ENCODE results near the gene STK32A.
A peak's percentile ranks its signal among the peaks of the same experiment; 100 is the strongest.

Gene STK32A

DNA sequence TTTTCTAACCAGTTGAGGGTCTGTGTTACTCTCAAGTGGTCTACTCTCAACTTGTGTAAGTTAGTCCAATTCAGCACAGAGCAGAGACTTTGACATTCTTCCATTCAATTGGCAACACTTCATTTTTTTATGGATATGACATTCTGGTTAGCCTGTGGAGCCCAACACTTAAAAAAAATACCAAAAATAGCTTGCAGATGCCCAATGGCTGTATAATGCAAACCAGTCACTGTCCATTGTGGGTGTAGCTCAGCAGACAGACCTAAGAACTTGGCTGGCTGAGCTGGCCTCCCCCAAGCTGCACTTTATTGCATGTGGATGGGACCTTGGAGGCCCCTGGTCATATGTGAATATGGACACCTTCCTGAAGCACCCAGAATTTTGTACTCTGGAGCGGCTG lies 171.8 kb downstream of the STK32A start:
- DNase-seq (ENCODE audit: low read depth), result no peak

GRCh38 chr5:147407094-147407681 lies 172.4 kb downstream of the STK32A start:
- in situ Hi-C loops (cut with HindIII; ENCODE audit: low sequenced_read_pairs), result no loop called here
- DNase-seq (ENCODE audit: low read depth), result peak; percentile 49
- H3K4me3 ChIP-seq (ENCODE audit: low read depth, low read length), result no peak overlapping the region
- TF ChIP-seq CTCF (IDR thresholded peaks at IDR 0.05; ENCODE audit: low read depth, low read length, missing control alignments), result no peak

More for the DNA sequence above, 171.8 kb downstream of the STK32A start:
- TF ChIP-seq CTCF (IDR thresholded peaks at IDR 0.05; ENCODE audit: low read depth, low read length, missing control alignments), result no peak
- no peak overlapping the region for H3K4me3 ChIP-seq (ENCODE audit: low read depth, low read length)
- in situ Hi-C loops (cut with HindIII; ENCODE audit: low sequenced_read_pairs), result no loop called here

- TF ChIP-seq CTCF (IDR thresholded peaks at IDR 0.05; ENCODE audit: low read depth, low read length, missing control alignments), result no peak
- in situ Hi-C loops (cut with HindIII; ENCODE audit: low sequenced_read_pairs), result no loop called here
- no peak for DNase-seq (ENCODE audit: low read depth)
- no peak overlapping the region for H3K4me3 ChIP-seq (ENCODE audit: low read depth, low read length)
Observed at GRCh38 chr5:147408980-147409379, 174.2 kb downstream of the STK32A start.

DNA sequence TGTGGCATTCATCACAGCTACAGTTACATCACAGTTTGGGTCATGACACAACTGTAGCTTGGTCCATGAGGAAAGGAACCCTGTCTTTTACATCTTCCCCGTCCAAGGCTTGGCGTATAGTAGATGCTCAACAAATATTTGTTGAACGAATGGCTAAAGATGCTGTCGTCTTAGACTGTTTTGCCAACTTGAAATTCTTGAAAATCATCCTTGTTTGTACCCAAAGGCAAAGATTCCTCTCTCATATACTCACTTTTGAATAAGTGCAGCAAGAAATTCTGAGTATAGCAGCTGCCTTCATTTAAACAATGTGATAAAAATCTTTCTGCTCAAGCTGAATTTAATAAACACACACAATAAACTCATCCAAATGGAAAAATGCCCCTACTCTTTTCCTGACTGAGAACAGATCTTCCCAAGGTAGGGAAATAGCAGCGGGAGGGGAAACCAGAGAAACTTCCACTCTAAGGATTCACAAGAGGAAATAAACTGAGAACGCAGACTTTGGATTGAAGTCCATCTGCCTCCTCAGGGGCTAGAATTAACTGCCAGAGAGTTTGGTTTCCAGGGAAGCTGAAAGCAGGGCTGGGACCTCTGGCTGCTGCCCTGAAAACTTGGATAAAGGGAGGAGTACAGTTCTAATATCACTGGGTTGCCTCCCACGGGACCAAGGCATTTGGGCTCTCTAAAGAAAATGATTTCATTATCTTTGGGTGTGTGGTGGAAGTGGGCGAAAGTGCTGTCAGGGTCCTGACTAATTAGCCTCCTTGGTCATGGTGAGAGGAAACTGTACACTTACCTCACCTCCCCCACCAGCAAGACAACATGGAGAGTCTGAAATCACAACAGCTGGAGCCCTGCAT lies 175.9 kb downstream of the STK32A start:
- in situ Hi-C loops (cut with HindIII; ENCODE audit: low sequenced_read_pairs), result no loop called here
- no peak for DNase-seq (ENCODE audit: low read depth)
- H3K4me3 ChIP-seq (ENCODE audit: low read depth, low read length), result no peak overlapping the region
- TF ChIP-seq CTCF (IDR thresholded peaks at IDR 0.05; ENCODE audit: low read depth, low read length, missing control alignments), result no peak

DNA sequence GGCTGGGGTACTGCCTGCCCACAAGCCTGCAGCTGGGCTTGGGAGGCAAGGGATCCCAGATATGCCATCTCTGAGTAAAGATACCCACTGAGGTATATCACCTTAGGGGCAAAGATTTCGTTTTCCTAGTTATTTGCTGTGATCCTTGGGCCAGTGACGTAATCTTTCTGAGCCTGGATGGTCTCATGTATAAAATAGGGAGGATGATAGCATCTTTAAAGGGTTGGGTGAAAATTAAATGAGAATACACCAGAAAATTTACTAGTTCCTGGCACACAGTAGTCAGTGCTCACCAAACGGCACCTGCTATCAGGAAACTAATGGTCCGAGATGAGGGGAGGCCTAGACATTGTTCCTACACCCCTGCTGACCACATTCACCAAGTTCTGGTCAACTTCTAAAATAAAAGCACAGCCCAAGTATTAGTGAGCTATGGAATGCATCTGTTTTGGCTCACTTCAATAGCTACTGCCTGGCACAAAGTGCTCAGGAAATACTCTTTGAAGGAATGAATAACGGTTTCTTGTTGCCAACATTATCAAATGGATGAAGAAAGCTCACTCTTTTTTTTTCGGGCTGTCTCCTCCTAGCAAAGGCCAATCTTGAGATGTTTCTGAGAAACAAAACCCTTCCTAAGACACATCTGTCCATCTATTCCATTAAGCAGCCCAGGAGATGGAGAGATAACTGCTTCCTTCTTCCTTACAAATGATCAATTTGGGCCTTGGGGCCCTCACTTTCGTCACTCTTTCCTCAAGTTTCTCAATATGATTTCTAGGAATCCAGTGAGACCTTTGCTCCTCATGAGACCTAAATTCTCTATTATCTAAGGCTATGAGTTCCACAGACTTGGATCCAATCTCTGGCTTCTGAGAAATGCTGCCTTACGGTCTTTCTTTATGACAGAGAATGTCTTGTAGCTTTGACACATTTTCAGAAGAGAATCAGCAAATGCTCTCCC lies 176.8 kb downstream of the STK32A start:
- no peak for DNase-seq (ENCODE audit: low read depth)
- in situ Hi-C loops (cut with HindIII; ENCODE audit: low sequenced_read_pairs), result no loop called here
- H3K4me3 ChIP-seq (ENCODE audit: low read depth, low read length), result no peak overlapping the region
- TF ChIP-seq CTCF (IDR thresholded peaks at IDR 0.05; ENCODE audit: low read depth, low read length, missing control alignments), result no peak

GRCh38 chr5:147412561-147412960 lies 177.7 kb downstream of the STK32A start:
- H3K4me3 ChIP-seq (ENCODE audit: low read depth, low read length), result no peak overlapping the region
- DNase-seq (ENCODE audit: low read depth), result no peak
- TF ChIP-seq CTCF (IDR thresholded peaks at IDR 0.05; ENCODE audit: low read depth, low read length, missing control alignments), result no peak
- in situ Hi-C loops (cut with HindIII; ENCODE audit: low sequenced_read_pairs), result no loop called here
